NCI-H1694 treated with DMSO at 0.1 percent for 48 hours (cell line): Measurements from ENCODE around the gene DCP2.
"Not testable (repeated sequence)": the region's sequence is repeated elsewhere in the genome, so short reads cannot be mapped to it uniquely, and the experiment has no call there.

Experiments used
- DNase-seq: peaks from one replicate; lab custom pipeline; 2025; lab: John Stamatoyannopoulos, UW

The DCP2 gene

DNA sequence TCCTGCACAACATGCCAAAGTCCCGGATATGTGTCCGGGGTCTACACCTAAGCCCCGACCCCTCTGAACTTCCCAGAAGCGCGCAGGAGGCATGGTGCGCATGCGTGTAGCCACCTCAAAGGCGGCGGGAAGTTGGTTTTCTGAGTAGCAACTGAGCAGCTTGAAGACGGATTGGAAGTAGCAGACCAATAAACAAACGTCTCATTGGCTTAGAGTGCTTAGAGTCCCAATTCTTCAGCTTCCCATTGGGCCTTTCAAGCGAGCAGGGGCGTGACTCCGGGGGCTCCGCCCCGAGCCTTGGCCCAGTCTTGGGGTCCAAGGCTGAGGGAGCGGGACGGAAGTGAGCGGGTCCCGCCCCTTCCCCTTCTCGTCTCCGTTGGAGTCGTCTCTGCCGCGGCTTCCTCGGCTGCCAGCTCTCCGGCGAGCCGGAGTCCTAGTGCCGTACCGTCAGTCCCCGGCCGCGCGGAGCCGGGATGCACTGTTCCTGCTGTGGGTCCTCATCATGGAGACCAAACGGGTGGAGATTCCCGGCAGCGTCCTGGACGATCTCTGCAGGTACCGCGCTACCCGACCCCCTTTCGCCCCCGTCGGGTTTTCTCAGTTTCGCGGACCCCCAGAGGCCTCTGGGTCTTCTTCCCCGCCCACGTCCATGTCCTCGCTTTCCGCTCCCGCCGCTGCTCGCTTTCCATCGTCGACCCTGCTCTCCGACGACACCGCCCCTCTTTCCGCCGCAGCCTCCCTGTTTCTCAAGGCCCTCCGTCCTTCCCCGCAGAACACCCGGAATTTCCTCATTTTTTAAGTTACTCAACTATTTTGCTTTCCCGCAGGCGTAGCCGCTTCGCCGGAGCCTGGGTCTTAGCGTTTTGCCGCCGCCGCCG is at the start of gene DCP2:
Gene DCP2, plus strand, starts transcription at position 367 of the 878 bp plus-strand sequence. Its CDS starts 136 bp downstream, at position 503.
- peak; percentile 99 for DNase-seq

DNA sequence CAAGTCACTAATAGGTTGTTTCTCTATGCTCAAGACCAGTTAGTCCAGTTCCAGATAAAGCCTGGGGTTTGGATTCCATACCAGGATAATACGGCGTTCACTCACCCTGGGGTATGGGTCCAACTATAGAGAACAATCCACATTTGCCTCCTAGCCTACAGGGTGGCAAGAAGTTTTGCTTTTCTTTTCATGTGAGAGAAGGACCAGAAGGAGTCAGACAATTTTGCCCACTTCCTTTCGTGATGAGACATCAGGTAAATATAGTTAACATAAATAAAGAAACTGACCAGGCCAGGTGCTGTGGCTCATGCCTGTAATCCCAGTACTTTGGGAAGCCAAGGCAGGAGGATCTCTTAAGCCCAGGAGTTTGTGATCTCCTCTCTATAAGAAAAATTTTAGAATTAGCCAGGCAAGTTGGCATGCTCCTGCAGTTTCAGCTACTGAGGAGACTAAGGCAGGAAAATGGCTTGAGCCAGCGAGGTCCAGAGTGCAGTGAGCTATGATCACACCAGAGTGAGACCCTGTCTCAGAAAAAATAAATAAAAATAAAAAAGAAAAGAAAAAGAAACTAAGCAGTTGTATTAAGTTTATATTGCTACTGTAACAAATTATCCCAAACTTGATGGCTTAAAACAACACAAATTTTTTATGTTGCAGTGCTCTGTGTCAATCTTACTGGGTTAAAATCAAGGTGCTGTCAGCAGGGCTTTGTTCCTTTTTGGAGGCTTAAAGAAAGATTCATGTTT is 47.1 kb upstream of the DCP2 start:
- no peak for DNase-seq

DNA sequence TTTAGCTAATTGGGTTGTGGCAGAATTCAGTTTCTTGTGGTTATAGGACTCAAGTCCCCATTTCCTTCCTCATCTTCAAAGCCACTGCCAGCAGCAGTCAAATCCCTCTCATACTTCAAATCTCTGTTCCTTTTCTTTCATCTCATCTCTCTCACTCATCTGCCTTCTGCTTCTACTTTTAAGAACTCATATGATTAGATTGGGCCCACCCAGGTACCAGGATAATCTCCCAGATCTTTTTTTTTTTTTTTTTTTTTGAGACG is 46.6 kb upstream of the DCP2 start:
- no peak for DNase-seq

GRCh38 chr5:112931473-112931872 is 45.1 kb upstream of the DCP2 start:
- DNase-seq, result no peak

- DNase-seq, result no peak
These were observed 43.5 kb upstream of the DCP2 start for GRCh38 chr5:112933105-112933504.

DNA sequence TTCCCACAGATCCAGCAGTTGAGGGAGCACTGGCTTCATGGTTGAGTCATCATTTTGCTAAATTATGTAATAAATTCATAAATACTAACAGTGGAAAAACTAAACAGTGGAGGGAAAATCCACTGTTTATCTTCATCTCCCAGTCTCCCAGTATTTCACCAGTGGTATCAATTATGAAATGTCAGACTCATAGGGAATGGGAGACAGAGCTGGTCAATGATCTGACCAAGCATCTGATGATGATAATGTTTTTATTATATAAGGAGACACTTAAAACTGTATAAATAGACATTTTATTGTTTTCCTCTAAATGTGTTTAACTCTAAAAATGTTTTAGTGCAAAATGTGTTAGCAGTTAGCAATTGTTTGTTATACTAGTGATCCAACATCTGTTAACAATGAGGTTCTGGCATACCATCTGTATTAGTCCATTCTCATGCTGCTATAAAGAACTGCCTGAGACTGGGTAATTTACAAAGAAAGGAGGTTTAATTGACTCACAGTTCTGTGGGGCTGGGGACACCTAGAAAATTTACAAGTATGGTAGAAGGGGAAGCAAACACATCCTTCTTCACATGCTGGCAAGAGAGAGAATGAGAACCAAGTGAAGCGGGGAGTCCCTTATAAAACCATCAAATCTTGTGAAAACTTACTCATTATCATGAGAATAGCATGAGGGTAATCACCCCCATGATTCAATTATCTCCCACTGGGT is 42.8 kb upstream of the DCP2 start:
- DNase-seq, result no peak

- no peak for DNase-seq
These were observed 42.3 kb upstream of the DCP2 start for GRCh38 chr5:112934366-112934663.

- DNase-seq, result no peak
These were observed 40.9 kb upstream of the DCP2 start for GRCh38 chr5:112935675-112936074.

DNA sequence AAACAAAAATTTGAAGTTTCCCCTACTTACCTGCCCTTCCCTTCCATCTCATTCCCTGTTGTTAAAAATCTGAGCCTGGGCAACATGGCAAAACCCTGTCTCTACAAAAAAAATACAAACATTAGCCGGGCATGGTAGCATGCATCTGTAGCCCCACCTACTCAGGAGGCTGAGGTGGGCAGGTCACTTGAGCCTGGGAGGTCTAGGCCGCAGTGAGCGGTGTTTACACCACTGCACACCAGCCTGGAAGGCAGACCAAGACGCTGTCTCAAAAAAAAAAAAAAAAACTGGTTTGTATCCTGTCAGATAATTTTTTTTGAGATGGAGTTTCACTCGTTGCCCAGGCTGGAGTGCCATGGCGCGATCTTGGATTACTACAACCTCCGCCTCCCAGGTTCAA is 38.3 kb upstream of the DCP2 start:
- DNase-seq, result no peak

- DNase-seq, result no peak
These were observed 35.9 kb upstream of the DCP2 start for GRCh38 chr5:112940670-112941069.

DNA sequence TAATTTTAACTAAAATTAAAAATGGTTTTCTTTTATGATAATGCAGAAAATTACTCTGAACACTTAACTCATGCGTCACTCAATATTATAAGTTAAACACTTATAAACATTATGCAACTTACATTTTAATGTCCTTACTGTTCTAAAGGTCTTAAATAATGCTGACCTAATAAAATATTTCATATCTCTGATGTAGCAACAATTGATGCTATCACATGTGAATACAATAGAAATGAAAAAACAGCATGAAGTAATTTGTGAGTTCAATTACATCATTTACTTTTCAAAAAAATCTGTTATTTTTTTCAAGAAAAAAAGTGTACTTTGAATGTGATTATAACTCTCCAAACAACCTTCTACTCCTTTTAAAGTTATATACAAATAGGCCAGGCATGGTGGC is 28.1 kb upstream of the DCP2 start:
- no peak for DNase-seq

DNA sequence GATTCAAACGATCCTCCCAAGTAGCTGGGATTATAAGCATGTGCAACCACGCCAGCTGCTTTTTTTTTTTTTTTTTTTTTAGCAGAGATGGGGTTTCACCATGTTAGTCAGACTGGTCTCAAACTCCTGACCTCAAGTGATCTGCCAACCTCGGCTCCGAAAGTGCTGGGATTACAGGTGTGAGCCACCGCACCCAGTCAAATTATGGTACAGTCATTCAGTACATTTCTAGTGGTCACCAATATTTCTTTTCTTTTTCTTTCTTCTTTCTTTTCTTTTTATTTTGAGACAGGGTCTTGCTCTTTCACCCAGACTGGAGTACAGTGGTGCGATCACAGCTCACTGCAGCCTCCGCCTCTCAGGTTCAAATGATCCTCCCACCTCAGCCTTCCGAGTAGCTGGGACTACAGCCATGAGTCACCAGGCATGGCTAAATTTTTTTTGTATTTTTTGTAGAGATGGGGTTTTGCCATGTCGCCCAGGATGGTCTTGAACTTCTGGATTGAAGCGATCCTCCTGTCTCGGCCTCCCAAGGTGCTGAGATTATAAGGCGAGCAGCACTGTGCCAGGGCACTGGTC is 25.4 kb upstream of the DCP2 start:
- no peak for DNase-seq

DNA sequence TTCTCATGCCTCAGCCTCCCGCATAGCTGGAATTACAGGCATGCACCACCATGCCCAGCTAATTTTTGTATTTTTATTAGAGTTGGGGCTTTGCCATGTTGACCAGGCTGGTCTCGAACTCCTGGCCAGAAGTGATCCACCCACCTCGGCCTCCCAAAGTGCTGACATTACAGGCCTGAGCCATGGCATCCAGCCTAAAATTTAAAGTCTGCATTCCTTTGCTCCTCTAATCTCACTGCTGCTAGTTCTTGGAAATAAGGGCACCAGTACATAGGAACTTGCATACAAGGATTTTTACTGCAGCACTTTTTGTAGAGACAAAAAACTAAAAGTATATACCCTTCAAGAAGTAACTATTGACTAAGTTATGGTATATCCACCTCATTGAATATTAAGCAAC is 20.0 kb upstream of the DCP2 start:
- DNase-seq, result no peak

DNA sequence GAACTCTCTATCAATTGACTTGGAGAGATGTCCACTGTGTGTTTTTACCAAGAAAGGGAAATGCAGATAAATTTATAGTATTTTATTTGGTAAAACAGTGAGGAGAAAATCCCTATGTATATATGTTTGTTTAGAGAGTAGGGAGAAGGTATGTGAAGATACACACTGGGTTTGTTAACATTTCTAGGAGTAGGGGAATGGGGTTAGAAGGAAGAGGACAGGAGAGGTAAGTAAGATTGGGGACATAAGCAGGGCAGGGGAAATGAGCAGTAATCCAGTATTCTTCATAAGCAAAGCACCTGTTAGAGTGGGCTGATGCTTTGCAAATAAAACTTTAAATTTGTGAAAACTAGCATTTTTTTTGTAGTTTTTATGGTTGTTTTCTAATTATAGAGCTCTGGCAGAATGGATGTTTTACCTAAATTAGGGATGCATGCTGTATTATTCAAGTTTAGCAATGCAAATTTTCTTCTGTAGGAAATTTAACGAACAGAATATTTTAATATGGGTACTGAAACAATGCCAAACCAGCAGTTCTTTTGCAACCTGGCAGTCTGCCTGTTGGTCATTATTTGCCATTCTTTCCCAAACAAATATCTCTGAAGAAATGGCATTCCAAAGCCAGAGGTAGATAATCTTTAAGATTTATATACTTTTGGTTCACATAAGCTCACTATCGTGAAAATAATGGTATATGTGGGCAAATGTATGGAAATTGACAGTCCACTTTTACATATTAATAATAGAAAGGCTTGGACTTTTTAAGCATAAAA is 19.4 kb upstream of the DCP2 start:
- no peak for DNase-seq

DNA sequence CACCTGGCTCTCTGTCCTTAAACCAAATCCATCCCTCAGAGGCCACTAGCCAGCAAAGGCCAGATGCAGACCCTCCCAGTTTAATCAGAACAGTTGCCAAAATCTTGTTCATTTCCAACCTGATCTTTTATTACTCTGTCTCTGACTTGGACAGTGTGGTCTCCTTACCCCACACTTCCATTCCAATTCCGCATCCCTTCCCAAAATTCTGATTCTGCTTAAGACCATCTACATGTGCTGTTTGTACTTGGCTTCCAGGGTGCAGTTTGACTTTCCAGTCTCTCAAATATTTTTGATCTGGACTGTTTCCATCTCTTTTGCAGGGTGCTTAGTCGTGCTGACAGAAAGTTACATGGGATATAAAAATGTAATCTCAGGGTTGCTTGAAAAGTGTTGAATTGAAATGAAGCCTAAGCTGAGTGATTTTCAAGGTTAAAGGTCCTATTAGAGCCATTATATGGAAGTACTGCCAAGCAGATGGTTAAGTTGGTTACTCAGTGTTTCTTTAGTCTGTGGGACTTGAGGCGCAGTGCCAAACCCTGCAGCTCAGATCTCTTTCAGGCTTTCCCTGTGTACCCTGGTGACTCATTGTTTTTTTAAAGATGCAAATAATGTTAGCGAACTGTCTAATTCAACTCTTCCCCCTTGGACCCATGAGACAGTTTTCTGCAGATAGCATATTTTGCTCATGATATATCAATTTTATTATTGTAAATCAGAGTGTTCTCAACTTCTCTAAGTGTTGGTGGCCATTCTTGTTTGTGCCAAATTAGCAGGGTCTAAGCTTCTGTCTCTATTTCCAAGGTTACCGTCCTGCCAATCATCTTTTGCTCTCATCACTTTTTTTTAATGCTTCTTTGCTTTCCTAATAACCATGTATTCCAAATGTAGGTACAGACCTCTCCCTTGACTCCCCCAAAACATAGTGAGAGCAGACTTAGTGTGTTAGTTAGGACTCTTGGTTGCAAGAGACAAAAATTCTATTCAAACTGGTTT is 18.2 kb upstream of the DCP2 start:
- peak; percentile 41 for DNase-seq

GRCh38 chr5:112959872-112960271 is 16.7 kb upstream of the DCP2 start:
- not testable (repeated sequence) for DNase-seq

- peak; percentile 65 for DNase-seq
These were observed 16.3 kb upstream of the DCP2 start for GRCh38 chr5:112960315-112960714.

GRCh38 chr5:112960863-112961504 is 15.6 kb upstream of the DCP2 start:
- no peak for DNase-seq

- not testable (repeated sequence) for DNase-seq
These were observed 13.2 kb upstream of the DCP2 start for GRCh38 chr5:112963374-112963733.

GRCh38 chr5:112965733-112966306 is 10.8 kb upstream of the DCP2 start:
- no peak for DNase-seq
